HG02588 (cell line): ENCODE data around the gene FKBP4.

Experiments
- ATAC-seq: cut with Tn5 transposase; IDR thresholded peaks from one replicate; pipeline ENCODE4 v1.9.1; 2021; ENCODE audit warnings: mild to moderate bottlenecking, moderate library complexity; ENCODE audit not compliant: unreplicated experiment

Gene FKBP4

DNA sequence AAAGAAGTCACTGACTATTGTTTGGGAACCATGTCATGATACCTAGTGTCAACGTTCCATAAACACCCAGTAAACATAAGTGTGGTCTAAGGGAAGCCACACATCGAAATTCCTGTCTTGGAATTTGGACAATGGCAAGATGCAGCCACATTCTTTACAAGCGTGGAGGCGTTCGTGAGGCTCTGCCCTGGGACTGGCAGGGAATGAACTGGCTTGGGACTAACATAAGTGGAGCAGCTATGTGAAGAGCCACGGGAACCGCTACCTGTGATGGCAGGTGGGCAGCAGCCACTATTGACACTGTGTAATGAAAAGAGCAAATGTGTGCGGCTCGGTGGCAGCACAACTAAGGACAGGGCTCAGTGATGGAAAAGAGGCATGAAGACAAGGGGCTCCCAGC lies 50.0 kb downstream of the FKBP4 start:
- ATAC-seq: no peak

- no peak for ATAC-seq
Observed at GRCh38 chr12:2845280-2845679, 50.5 kb downstream of the FKBP4 start.

DNA sequence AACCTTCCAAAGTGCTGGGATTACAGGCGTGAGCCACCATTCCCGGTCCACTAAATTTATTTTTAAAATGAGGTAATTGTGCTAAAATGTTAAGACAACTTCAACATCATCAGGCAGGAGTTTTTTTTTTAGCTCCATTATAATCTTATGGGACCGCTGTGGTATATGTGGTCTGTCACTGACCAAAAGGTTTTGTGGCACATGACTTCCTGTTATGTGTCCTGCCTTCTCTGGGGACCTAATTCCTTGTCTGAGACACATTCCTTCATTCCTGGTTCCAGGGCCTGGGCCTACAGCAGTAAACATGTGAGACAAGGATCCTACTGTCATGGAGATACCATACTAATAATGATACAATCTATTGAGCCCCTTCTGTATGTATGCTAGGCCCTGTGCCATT lies 57.2 kb downstream of the FKBP4 start:
- no peak for ATAC-seq

- no peak for ATAC-seq
Observed at GRCh38 chr12:2853626-2854025, 58.9 kb downstream of the FKBP4 start.
